T-helper 2 cell treated with Interferon-gamma antibody and Interleukin-4, amounts not matched to agents 5 μg/mL and 100 μg/mL, for 36 hours (primary cell): ENCODE measurements around the gene ZCCHC3.

ENCODE experiments used
- DNase-seq: peaks from one replicate; pipeline ENCODE4 v3.0.0; 2021; ENCODE audit warnings: low spot score
- H3K27ac Mint-ChIP-seq: one replicate; pipeline ENCODE4 v1.8.0; 2021; ENCODE audit warnings: mild to moderate bottlenecking, mixed read lengths
- H3K27me3 Mint-ChIP-seq: one replicate; pipeline ENCODE4 v1.8.0; 2021; ENCODE audit warnings: low read depth, mixed read lengths
- H3K36me3 Mint-ChIP-seq: one replicate; pipeline ENCODE4 v1.8.0; 2021; ENCODE audit warnings: low read depth, mixed read lengths
- H3K4me1 Mint-ChIP-seq: one replicate; pipeline ENCODE4 v1.8.0; 2021; ENCODE audit warnings: low read depth, mixed read lengths
- H3K4me3 Mint-ChIP-seq: one replicate; pipeline ENCODE4 v1.8.0; 2022; ENCODE audit warnings: mild to moderate bottlenecking, moderate library complexity, mixed read lengths
- H3K9me3 Mint-ChIP-seq: one replicate; pipeline ENCODE4 v1.8.0; 2021; ENCODE audit warnings: mixed read lengths

ZCCHC3 gene

DNA sequence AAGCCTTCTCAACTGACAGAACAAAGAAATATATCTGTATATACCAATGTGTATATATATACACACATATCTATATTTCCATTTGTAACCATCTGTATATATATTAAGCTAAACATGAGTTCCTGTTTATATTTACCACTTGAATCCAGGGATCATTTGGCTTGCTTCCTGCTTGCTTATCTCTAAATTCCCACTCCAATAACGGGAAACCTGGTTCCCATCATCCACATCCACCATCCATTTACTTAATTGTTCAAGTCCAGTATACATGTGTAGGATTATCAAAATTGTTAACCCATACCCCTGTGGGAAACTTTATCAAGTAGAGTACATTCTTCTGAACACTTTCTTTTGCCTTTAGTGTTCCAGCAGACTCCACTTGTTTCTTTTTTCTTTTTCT, 15.5 kb downstream of the ZCCHC3 start:
- H3K4me3 Mint-ChIP-seq: no peak overlapping the region
- no peaks in the 10 kb centered on the region for H3K27me3 Mint-ChIP-seq
- peaks cover 13% of the 10 kb centered on the region for H3K4me1 Mint-ChIP-seq
- H3K36me3 Mint-ChIP-seq: no peaks in the 10 kb centered on the region
- DNase-seq: no peak
- H3K9me3 Mint-ChIP-seq: no peaks in the 10 kb centered on the region
- H3K27ac Mint-ChIP-seq: no peak overlapping the region

DNA sequence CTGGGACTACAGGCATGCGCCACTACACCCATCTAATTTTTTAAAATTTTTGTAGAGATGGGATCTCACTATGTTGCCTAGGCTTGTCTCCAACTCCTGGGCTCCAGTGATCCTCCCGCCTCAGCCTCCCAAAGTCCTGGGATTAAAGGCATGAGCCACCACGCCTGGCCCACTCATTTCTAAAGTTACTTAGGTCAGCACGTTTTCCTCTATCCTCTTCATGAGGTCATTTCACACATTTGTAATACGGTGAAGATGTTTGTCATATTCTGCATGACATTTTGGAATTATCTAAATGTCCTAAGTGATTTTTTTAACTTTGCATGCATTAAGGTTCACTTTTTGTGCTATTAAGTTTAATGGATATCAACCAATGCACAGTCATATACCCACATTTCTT, 16.0 kb downstream of the ZCCHC3 start:
- DNase-seq: no peak
- Mint-ChIP-seq H3K9me3 (no peaks in the 10 kb centered on the region), H3K36me3 (no peaks in the 10 kb centered on the region), H3K27ac (no peak overlapping the region), H3K4me3 (no peak overlapping the region), H3K27me3 (no peaks in the 10 kb centered on the region), H3K4me1 (peaks cover 13% of the 10 kb centered on the region)

DNA sequence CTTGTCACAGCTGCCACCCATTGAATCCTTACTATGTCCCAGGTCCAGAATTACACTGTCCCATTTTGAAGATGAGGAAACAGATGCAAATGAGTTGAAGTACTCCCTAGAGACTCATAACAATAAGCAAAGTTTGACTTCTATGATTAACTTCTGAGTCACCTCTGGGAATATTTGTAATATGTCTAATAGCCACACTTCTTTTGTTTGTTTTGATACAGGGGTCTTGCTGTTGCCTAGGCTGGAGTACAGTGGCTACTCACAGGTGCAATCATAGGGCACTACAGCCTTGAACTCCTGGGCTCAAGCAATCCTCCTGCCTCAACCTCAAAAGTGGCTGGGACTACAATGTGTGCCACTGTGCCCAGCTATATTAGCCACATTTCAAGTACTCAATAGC, 16.6 kb downstream of the ZCCHC3 start:
- DNase-seq: no peak

DNA sequence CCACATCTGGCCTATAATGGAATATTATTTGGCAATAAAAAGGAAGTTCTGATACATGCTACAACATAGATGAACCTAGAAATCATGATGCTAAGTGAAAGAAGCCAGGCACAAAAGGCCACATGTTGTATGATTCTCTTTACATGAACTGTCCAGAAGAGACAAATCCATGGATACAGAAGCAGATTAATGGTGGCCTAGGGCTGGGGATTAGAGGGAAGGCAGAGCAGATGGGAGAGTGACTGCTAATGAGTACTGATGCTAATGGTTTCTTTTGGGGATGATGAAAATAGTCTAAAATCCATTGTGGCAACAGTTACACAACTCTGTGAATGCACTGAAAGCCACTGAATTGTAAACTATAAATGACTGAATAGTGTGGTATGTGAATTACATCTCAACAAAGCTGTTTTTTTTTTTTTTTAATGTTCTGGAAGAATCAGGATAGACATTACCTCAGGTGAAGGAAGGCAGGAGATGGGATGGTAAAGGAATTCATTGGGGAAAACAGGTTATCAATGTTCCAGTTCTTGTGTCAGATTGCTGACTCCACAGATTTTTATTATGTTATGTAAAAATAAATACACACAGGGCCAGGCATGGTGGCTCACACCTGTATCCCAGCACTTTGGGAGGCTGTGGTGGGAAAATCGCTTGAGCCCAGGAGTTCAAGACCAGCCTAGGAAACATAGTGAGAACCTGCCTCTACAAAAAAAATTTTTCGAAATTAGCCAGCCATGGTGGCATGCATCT, 19.1 kb downstream of the ZCCHC3 start:
- Mint-ChIP-seq H3K27ac (no peak overlapping the region), H3K9me3 (no peaks in the 10 kb centered on the region), H3K27me3 (no peaks in the 10 kb centered on the region), H3K36me3 (no peaks in the 10 kb centered on the region), H3K4me1 (peaks cover 2% of the 10 kb centered on the region), H3K4me3 (no peak overlapping the region)
- DNase-seq: no peak

More for the DNA sequence above, 16.6 kb downstream of the ZCCHC3 start:
- no peaks in the 10 kb centered on the region for H3K9me3 Mint-ChIP-seq
- H3K36me3 Mint-ChIP-seq: no peaks in the 10 kb centered on the region
- H3K27ac Mint-ChIP-seq: no peak overlapping the region
- peaks cover 13% of the 10 kb centered on the region for H3K4me1 Mint-ChIP-seq
- no peak overlapping the region for H3K4me3 Mint-ChIP-seq
- H3K27me3 Mint-ChIP-seq: no peaks in the 10 kb centered on the region

DNA sequence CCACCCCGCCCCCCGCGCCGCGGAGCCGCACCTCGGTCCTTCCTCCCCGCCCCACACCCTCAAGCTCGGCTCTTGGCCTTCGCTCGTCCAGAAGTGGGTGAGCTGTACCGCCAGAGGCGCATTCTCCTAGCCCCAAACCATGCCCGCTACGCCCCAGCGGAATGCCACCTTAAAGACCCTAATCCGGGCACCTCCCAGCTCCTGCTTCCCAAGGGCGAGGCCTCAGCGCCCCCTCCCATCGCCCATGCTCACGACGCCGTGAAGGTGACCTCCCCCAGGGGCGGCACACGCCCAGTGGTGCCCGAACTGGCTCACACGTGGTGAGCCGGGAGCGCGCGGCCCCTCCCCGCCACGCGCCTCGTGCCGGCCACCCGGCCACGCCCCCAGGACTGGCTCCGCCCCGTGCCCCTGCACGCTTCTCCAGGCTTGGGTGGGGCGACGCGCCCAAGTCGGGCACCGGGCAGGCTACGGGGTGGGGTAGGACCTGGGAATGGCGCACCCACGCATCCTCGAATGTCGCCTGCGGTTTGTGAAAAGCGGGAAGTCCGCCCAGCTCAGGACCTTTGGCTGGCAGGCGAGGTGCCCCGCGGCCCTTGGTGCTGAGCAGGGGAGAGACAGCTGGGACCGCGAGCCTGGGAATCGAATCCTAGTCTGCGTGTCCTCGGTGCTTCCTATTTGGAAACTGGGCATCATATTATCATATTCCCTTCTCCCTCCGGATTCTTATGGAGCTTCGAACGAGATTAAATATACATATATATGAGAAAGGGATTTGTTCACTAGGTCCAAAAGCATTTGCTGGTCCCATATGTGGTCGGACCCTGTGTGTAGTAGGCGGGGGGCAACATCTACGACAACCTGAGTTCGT, 27.0 kb downstream of the ZCCHC3 start:
- H3K27ac Mint-ChIP-seq: peak overlapping the region; percentile 92
- H3K4me1 Mint-ChIP-seq: peaks cover 18% of the 10 kb centered on the region
- H3K4me3 Mint-ChIP-seq: peak overlapping the region; percentile 94
- H3K9me3 Mint-ChIP-seq: no peaks in the 10 kb centered on the region
- DNase-seq: peak; percentile 93
- peaks cover 1% of the 10 kb centered on the region for H3K36me3 Mint-ChIP-seq
- no peaks in the 10 kb centered on the region for H3K27me3 Mint-ChIP-seq

DNA sequence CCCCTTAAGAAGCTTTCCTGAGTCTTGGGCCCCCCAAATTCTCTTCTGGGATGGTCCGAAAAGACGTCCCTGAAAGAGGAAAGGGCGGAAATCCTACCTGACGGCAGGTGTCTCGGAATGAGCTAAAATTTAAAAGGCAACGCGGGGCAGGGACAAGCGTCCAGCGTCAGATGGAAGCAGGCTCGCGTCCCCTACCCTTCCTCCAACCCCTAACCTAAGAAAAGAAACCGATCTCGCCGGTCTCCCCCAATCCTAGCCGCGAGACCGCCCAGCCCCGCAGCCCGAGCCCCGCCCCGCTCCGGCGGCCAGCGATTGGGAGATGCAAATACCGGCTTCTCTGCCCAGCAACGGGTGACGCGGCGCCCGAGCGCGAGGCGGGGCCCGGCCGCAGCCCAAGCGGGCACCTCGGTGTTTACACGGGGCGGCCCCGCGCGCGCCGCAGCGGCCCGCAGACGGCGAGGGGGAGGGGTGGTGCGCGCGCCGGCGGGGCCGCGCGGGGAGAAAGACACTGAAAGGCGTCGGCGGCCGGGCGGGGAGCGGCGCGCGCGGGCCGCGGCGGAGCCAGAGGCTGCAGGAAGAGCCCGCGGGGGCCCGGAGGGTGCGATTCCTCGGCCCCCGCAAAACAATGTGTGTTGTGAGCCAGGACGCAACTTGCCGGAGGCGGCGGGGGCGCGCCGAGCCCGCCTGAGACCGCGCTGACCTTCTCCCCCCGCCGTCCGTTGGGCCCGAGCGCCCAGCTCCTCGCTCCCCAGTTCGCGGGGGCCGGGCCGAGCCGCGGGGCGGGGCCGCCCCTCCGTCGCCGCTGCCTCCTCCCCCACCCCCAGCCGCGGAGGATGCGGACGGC, 27.9 kb downstream of the ZCCHC3 start, which contains the start of gene SOX12:
TSS of gene SOX12 (plus strand) at position 508 of the 844 bp plus-strand sequence. CDS start 373 bp downstream, outside the sequence.
- H3K27me3 Mint-ChIP-seq: no peaks in the 10 kb centered on the region
- peak within 1 kb of the TSS; percentile 94 for H3K4me3 Mint-ChIP-seq
- no peaks in the 10 kb centered on the region for H3K9me3 Mint-ChIP-seq
- H3K27ac Mint-ChIP-seq: peak within 1 kb of the TSS; percentile 92
- H3K4me1 Mint-ChIP-seq: peaks cover 22% of the 10 kb centered on the region
- peak; percentile 97 for DNase-seq
- H3K36me3 Mint-ChIP-seq: peaks cover 1% of the 10 kb centered on the region

DNA sequence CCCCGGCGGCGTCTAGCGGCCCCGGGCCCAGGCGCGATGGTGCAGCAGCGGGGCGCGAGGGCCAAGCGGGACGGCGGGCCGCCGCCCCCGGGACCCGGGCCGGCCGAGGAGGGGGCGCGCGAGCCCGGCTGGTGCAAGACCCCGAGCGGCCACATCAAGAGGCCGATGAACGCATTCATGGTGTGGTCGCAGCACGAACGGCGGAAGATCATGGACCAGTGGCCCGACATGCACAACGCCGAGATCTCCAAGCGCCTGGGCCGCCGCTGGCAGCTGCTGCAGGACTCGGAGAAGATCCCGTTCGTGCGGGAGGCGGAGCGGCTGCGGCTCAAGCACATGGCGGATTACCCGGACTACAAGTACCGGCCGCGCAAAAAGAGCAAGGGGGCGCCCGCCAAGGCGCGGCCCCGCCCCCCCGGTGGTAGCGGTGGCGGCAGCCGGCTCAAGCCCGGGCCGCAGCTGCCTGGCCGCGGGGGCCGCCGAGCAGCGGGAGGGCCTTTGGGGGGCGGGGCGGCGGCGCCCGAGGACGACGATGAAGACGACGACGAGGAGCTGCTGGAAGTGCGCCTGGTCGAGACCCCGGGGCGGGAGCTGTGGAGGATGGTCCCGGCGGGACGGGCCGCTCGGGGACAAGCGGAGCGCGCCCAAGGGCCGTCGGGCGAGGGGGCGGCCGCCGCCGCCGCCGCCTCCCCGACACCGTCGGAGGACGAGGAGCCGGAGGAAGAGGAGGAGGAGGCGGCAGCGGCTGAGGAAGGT, 28.7 kb downstream of the ZCCHC3 start:
- peak overlapping the region; percentile 83 for H3K4me3 Mint-ChIP-seq
- H3K27ac Mint-ChIP-seq: peak overlapping the region; percentile 82
- peaks cover 1% of the 10 kb centered on the region for H3K36me3 Mint-ChIP-seq
- H3K27me3 Mint-ChIP-seq: no peaks in the 10 kb centered on the region
- peak; percentile 67 for DNase-seq
- H3K9me3 Mint-ChIP-seq: no peaks in the 10 kb centered on the region
- H3K4me1 Mint-ChIP-seq: peaks cover 22% of the 10 kb centered on the region

DNA sequence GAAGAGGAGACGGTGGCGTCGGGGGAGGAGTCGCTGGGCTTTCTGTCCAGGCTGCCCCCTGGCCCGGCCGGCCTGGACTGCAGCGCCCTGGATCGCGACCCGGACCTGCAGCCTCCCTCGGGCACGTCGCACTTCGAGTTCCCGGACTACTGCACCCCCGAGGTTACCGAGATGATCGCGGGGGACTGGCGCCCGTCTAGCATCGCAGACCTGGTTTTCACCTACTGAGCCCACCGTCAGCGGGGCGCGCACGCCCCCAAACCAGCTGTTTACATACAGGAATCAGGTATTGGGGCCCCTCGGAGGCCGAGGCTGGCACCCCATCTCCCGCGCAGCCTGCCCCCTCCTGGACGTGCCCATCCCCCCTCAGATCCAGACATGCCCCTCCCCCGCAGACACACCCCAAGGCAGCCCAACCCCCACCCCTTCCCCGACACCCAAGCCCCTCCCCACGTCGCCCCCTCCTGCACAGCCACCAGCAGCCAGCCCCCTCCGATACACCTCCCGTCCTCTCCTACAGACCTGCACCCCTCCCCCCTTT, 29.3 kb downstream of the ZCCHC3 start:
- peak; percentile 25 for DNase-seq
- peaks cover 22% of the 10 kb centered on the region for H3K4me1 Mint-ChIP-seq
- peak overlapping the region; percentile 77 for H3K27ac Mint-ChIP-seq
- no peaks in the 10 kb centered on the region for H3K9me3 Mint-ChIP-seq
- peak overlapping the region; percentile 81 for H3K4me3 Mint-ChIP-seq
- H3K27me3 Mint-ChIP-seq: no peaks in the 10 kb centered on the region
- peaks cover 1% of the 10 kb centered on the region for H3K36me3 Mint-ChIP-seq

DNA sequence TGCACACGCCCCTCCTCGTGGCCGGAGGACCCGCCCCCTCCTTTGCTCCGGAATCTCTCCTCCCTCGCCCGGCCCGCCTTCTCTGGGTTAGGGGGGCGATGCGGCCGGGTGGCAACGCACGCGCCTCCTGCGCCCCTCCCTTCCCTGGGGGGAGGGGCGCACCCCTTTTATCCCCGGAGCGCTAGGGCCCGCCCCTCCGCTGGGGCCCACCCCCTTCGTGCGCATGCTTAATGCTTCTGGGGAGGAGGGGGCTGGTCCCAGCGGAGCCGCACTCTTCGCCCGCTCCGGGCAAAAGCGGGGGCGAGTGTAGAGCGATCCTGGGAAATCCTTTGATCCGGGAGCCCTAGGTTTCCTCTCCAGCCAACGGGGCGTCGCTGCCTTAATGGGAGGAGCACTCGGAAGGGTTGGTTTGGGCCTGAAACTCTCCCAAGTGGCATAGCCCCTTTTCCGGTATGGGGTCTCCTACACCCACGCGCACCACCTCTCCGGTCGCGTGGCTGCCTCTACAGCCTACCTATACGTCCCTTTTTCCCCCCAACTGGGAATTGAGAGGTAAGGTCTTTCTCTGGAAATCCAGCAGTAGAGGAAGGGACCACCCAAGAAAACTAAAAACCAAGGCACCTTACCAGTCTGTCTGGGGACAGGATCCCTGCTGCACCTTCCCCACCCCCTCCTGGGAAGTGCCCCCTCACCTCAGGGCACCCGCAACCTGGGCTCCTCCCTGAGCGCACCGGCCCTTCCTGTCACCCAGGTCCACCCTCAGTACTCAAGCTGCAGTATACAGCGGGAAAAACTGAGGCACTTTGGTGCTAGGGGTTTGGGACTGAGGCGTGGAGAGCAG, 30.0 kb downstream of the ZCCHC3 start:
- H3K27me3 Mint-ChIP-seq: no peaks in the 10 kb centered on the region
- DNase-seq: peak; percentile 78
- H3K36me3 Mint-ChIP-seq: peaks cover 1% of the 10 kb centered on the region
- no peaks in the 10 kb centered on the region for H3K9me3 Mint-ChIP-seq
- peak overlapping the region; percentile 81 for H3K4me3 Mint-ChIP-seq
- peak overlapping the region; percentile 77 for H3K27ac Mint-ChIP-seq
- H3K4me1 Mint-ChIP-seq: peaks cover 19% of the 10 kb centered on the region

DNA sequence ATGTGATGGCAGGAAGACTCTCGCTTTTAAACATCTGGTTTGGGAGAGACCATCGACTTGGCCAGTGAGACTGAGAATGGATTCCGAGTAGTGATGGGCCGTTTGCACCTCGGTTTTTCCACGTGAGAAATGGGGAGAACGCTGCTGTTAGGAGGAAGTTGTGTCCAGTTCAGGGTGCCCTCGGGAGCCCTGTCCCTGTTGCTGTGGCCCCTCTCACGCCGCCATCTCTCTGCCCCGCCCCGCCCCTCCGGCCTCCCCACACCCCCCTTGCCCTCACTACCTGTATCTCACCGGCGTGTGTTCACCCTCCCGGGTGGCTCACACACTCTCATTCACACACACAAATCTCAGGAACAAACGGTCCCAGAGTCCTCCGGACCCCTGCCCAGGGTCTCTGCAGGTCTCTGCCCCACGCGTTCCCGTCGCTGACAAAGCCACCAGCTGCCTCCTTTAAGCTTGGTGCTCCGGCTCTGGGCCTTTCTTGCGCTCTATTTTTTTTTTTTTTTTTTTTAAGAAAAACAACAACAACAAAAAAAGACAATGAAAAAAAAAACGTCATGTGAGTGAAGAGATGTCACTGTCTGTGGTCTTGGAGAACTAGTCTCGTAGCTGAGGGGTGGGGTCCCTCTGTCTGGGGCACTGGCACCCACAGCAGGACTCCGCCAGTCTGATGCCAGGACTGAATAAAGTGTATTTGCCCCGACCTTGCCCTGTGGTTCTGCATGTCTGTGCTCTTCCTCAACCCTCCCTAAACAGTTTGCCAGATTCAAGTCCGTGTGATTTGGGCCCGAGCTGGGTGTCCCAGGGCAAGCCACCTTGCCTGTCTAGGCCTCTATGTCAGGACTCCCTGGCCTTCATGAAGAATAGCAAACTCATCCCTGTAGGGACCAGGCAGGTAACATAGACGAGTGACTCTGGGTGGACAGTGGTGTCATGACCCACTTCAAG, 30.9 kb downstream of the ZCCHC3 start:
- no peaks in the 10 kb centered on the region for H3K9me3 Mint-ChIP-seq
- H3K27me3 Mint-ChIP-seq: no peaks in the 10 kb centered on the region
- H3K4me1 Mint-ChIP-seq: peaks cover 18% of the 10 kb centered on the region
- H3K36me3 Mint-ChIP-seq: peaks cover 1% of the 10 kb centered on the region
- H3K27ac Mint-ChIP-seq: peak overlapping the region; percentile 71
- DNase-seq: no peak
- peak overlapping the region; percentile 81 for H3K4me3 Mint-ChIP-seq

DNA sequence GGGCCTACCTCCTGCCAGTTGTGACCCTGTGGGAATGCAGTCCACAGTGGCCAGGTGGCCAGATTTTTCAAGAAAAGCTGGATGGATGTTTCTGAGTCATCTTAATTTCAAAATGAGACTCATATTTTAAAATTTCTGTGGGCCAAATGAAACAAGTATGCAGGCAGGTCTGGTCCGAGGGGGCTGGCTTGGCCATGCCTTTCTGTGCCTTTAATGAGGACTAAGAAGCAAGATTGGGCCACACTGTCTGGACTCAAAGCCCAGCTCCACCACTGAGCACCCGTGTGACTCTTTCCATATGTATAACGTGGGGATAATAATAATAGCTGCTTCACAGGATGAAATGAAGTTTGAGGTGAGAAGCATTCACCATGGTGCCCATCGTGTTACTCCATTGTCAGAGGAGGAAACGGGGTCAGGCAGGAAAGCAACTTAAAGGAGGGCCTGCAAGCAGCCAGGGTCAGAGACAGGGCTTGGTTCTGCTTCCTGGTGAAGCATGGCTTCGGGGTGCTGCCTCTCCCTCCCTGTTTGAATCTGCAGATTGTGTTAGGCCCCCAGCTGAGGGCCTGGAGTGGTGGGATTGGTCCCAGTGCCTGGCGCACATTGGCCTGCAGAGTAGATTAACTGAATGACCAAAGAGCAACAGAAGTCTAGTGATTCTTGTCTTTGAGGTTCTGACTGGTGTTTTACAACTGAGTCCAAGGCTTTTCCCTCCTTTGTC, 31.8 kb downstream of the ZCCHC3 start:
- peaks cover 15% of the 10 kb centered on the region for H3K4me1 Mint-ChIP-seq
- peak overlapping the region; percentile 72 for H3K4me3 Mint-ChIP-seq
- H3K9me3 Mint-ChIP-seq: no peaks in the 10 kb centered on the region
- no peak for DNase-seq
- peak overlapping the region; percentile 50 for H3K27ac Mint-ChIP-seq
- peaks cover 1% of the 10 kb centered on the region for H3K36me3 Mint-ChIP-seq
- H3K27me3 Mint-ChIP-seq: no peaks in the 10 kb centered on the region
